Mesendoderm (in vitro differentiated cells): ENCODE data around the gene PRPSAP1.

ENCODE experiments used
- DNase-seq: peaks from one replicate; pipeline ENCODE4 v3.0.0; 2013
- H2AK5ac ChIP-seq: 2 replicates; pipeline ENCODE4 v1.6.1; 2013; ENCODE audit warnings: low read length, inconsistent platforms
- H2BK120ac ChIP-seq: 2 replicates; pipeline ENCODE4 v1.6.1; 2013; ENCODE audit warnings: low read depth, mild to moderate bottlenecking, low read length, moderate library complexity, mixed read lengths
- H2BK15ac ChIP-seq: replicated peaks from 2 replicates; pipeline ENCODE4 v1.6.1; 2013; ENCODE audit warnings: low read depth, mild to moderate bottlenecking, moderate library complexity
- H2BK5ac ChIP-seq: 2 replicates; pipeline ENCODE4 v1.6.1; 2013; ENCODE audit warnings: low read length, inconsistent platforms
- H3K18ac ChIP-seq: 2 replicates; pipeline ENCODE4 v1.6.1; 2013; ENCODE audit warnings: mild to moderate bottlenecking, low read length, mixed read lengths
- H3K23ac ChIP-seq: one replicate; pipeline ENCODE4 v1.6.1; 2013; ENCODE audit warnings: low read length
- H3K27ac ChIP-seq: 2 replicates; pipeline ENCODE4 v1.5.1; 2013; ENCODE audit warnings: low read depth, mild to moderate bottlenecking, inconsistent platforms, low read length, moderate library complexity
- H3K27me3 ChIP-seq: 2 replicates; pipeline ENCODE4 v1.6.1; 2013; ENCODE audit warnings: low read length, control low read depth, mild to moderate bottlenecking, inconsistent platforms; ENCODE audit not compliant: insufficient read depth, poor library complexity
- H3K36me3 ChIP-seq: 2 replicates; pipeline ENCODE4 v1.6.1; 2013; ENCODE audit warnings: low read length, inconsistent platforms; ENCODE audit not compliant: control insufficient read depth, insufficient read depth
- H3K4ac ChIP-seq: one replicate; pipeline ENCODE4 v1.6.1; 2013; ENCODE audit warnings: low read depth, mild to moderate bottlenecking, low read length, moderate library complexity
- H3K4me1 ChIP-seq: 2 replicates; pipeline ENCODE4 v1.6.1; 2013; ENCODE audit warnings: low read depth, low read length, inconsistent platforms; ENCODE audit not compliant: control insufficient read depth
- H3K4me2 ChIP-seq: 2 replicates; pipeline ENCODE4 v1.6.1; 2013; ENCODE audit warnings: low read length
- H3K4me3 ChIP-seq: 2 replicates; pipeline ENCODE4 v1.5.1; 2013; ENCODE audit warnings: mild to moderate bottlenecking, low read length
- H3K56ac ChIP-seq: one replicate; pipeline ENCODE4 v1.6.1; 2013; ENCODE audit warnings: low read length
- H3K79me1 ChIP-seq: 2 replicates; pipeline ENCODE4 v1.6.1; 2013; ENCODE audit warnings: low read length, inconsistent platforms
- H3K79me2 ChIP-seq: 2 replicates; pipeline ENCODE4 v1.6.1; 2013; ENCODE audit warnings: mild to moderate bottlenecking, low read length; ENCODE audit not compliant: control insufficient read depth, insufficient read depth
- H3K9ac ChIP-seq: 2 replicates; pipeline ENCODE4 v1.6.1; 2013; ENCODE audit warnings: low read length, inconsistent platforms
- H4K5ac ChIP-seq: one replicate; pipeline ENCODE4 v1.6.1; 2013; ENCODE audit warnings: low read length
- H4K8ac ChIP-seq: one replicate; pipeline ENCODE4 v1.6.1; 2013; ENCODE audit warnings: low read depth, mild to moderate bottlenecking, control low read depth, low read length, moderate library complexity
- WGBS: extraction: QIAGEN DNeasy Blood & Tissue Kit; methylation state at CpG from one replicate; pipeline ENCODE4 v1.1.7; 2013; ENCODE audit warnings: low lambda C conversion rate, missing lambda C conversion rate; ENCODE audit not compliant: insufficient coverage; ENCODE audit errors: extremely low coverage; 5-methylcytosine and 5-hydroxymethylcytosine counted together

PRPSAP1 gene

GRCh38 chr17:76281573-76282371, 71.9 kb downstream of the PRPSAP1 start:
- Histone ChIP-seq H3K79me2 (no peaks in the 10 kb centered on the region), H2AK5ac (no peak overlapping the region), H2BK15ac (no peak overlapping the region), H2BK120ac (no peak overlapping the region), H2BK5ac (no peak overlapping the region), H3K56ac (no peak overlapping the region), H3K4ac (no peak overlapping the region), H4K5ac (no peak overlapping the region), H3K27me3 (no peaks in the 10 kb centered on the region), H3K9ac (no peak overlapping the region), H3K18ac (no peak overlapping the region), H3K27ac (no peak overlapping the region), H4K8ac (no peak overlapping the region), H3K23ac (no peak overlapping the region), H3K36me3 (no peaks in the 10 kb centered on the region), H3K4me3 (no peak overlapping the region), H3K4me1 (no peaks in the 10 kb centered on the region), H3K4me2 (no peak overlapping the region), H3K79me1 (no peaks in the 10 kb centered on the region)
- no CpG with 5 or more reads among the region's 23 CpGs for WGBS
- DNase-seq: no peak

- no peak overlapping the region for H3K9ac ChIP-seq
- no peak for DNase-seq
- no peak overlapping the region for H2BK120ac ChIP-seq
- no peaks in the 10 kb centered on the region for H3K36me3 ChIP-seq
- no peak overlapping the region for H3K4ac ChIP-seq
- no peak overlapping the region for H3K4me3 ChIP-seq
- no peaks in the 10 kb centered on the region for H3K27me3 ChIP-seq
- no peaks in the 10 kb centered on the region for H3K4me1 ChIP-seq
- no peak overlapping the region for H4K5ac ChIP-seq
- H3K4me2 ChIP-seq: no peak overlapping the region
- no peak overlapping the region for H3K27ac ChIP-seq
- no peaks in the 10 kb centered on the region for H3K79me1 ChIP-seq
- no peak overlapping the region for H3K23ac ChIP-seq
- H3K18ac ChIP-seq: no peak overlapping the region
- H4K8ac ChIP-seq: no peak overlapping the region
- WGBS: no CpG with 5 or more reads among the region's 15 CpGs
- no peak overlapping the region for H2AK5ac ChIP-seq
- H2BK5ac ChIP-seq: no peak overlapping the region
- no peak overlapping the region for H3K56ac ChIP-seq
- no peak overlapping the region for H2BK15ac ChIP-seq
- no peaks in the 10 kb centered on the region for H3K79me2 ChIP-seq
Observed at GRCh38 chr17:76280650-76281049, 73.1 kb downstream of the PRPSAP1 start.

- H3K9ac ChIP-seq: no peak overlapping the region
- no peak overlapping the region for H3K4me2 ChIP-seq
- H3K4me3 ChIP-seq: no peak overlapping the region
- H3K4ac ChIP-seq: no peak overlapping the region
- no peaks in the 10 kb centered on the region for H3K36me3 ChIP-seq
- H2BK120ac ChIP-seq: no peak overlapping the region
- H4K5ac ChIP-seq: no peak overlapping the region
- no peak overlapping the region for H2BK15ac ChIP-seq
- H3K4me1 ChIP-seq: no peaks in the 10 kb centered on the region
- H3K27me3 ChIP-seq: no peaks in the 10 kb centered on the region
- H3K23ac ChIP-seq: no peak overlapping the region
- H3K79me1 ChIP-seq: no peaks in the 10 kb centered on the region
- no peak overlapping the region for H4K8ac ChIP-seq
- H3K18ac ChIP-seq: no peak overlapping the region
- no peak overlapping the region for H3K27ac ChIP-seq
- no peak overlapping the region for H3K56ac ChIP-seq
- no CpG with 5 or more reads among the region's 15 CpGs for WGBS
- H3K79me2 ChIP-seq: no peaks in the 10 kb centered on the region
- no peak overlapping the region for H2AK5ac ChIP-seq
- no peak for DNase-seq
- H2BK5ac ChIP-seq: no peak overlapping the region
Observed at GRCh38 chr17:76279742-76280287, 73.9 kb downstream of the PRPSAP1 start.

- H3K27me3 ChIP-seq: no peaks in the 10 kb centered on the region
- H3K4me2 ChIP-seq: no peak overlapping the region
- H2AK5ac ChIP-seq: no peak overlapping the region
- no peak overlapping the region for H2BK5ac ChIP-seq
- peak; percentile 83 for DNase-seq
- H3K9ac ChIP-seq: no peak overlapping the region
- H3K4me1 ChIP-seq: no peaks in the 10 kb centered on the region
- no peaks in the 10 kb centered on the region for H3K36me3 ChIP-seq
- H3K79me2 ChIP-seq: no peaks in the 10 kb centered on the region
- H4K8ac ChIP-seq: no peak overlapping the region
- no peak overlapping the region for H2BK15ac ChIP-seq
- no peaks in the 10 kb centered on the region for H3K79me1 ChIP-seq
- H3K4ac ChIP-seq: no peak overlapping the region
- H3K27ac ChIP-seq: no peak overlapping the region
- H3K56ac ChIP-seq: no peak overlapping the region
- no peak overlapping the region for H4K5ac ChIP-seq
- WGBS: no CpG with 5 or more reads among the region's 28 CpGs
- no peak overlapping the region for H3K18ac ChIP-seq
- H3K23ac ChIP-seq: no peak overlapping the region
- H2BK120ac ChIP-seq: no peak overlapping the region
- H3K4me3 ChIP-seq: no peak overlapping the region
Observed at GRCh38 chr17:76278952-76279741, 74.6 kb downstream of the PRPSAP1 start.

GRCh38 chr17:76278268-76278908, 75.3 kb downstream of the PRPSAP1 start:
- H3K36me3 ChIP-seq: no peaks in the 10 kb centered on the region
- H2BK5ac ChIP-seq: no peak overlapping the region
- no peaks in the 10 kb centered on the region for H3K27me3 ChIP-seq
- WGBS: no CpG with 5 or more reads among the region's 19 CpGs
- H2AK5ac ChIP-seq: no peak overlapping the region
- H3K79me1 ChIP-seq: no peaks in the 10 kb centered on the region
- H3K27ac ChIP-seq: no peak overlapping the region
- H3K79me2 ChIP-seq: no peaks in the 10 kb centered on the region
- no peak overlapping the region for H3K56ac ChIP-seq
- H4K8ac ChIP-seq: no peak overlapping the region
- DNase-seq: no peak
- H3K18ac ChIP-seq: no peak overlapping the region
- H2BK15ac ChIP-seq: no peak overlapping the region
- no peak overlapping the region for H4K5ac ChIP-seq
- no peak overlapping the region for H3K4ac ChIP-seq
- no peak overlapping the region for H2BK120ac ChIP-seq
- H3K23ac ChIP-seq: no peak overlapping the region
- H3K4me2 ChIP-seq: no peak overlapping the region
- H3K9ac ChIP-seq: no peak overlapping the region
- H3K4me3 ChIP-seq: no peak overlapping the region
- no peaks in the 10 kb centered on the region for H3K4me1 ChIP-seq
